HuH-7.5 (cell line): ENCODE results near the gene FXYD6.
"Not testable (repeated sequence)": the region's sequence is repeated elsewhere in the genome, so short reads cannot be mapped to it uniquely, and the experiment has no call there.

Experiments
- DNase-seq: peaks from one replicate; pipeline ENCODE4 v3.0.0; 2011; ENCODE audit warnings: low spot score

Gene FXYD6

GRCh38 chr11:117816151-117816741 is 60.2 kb downstream of the FXYD6 start:
- no peak for DNase-seq

GRCh38 chr11:117815262-117815803 is 61.1 kb downstream of the FXYD6 start:
- DNase-seq: no peak

- no peak for DNase-seq
These were observed 61.6 kb downstream of the FXYD6 start for GRCh38 chr11:117814766-117815261.

GRCh38 chr11:117814204-117814765 is 62.2 kb downstream of the FXYD6 start:
- DNase-seq: no peak

GRCh38 chr11:117810056-117810451 is 66.4 kb downstream of the FXYD6 start:
- not testable (repeated sequence) for DNase-seq

GRCh38 chr11:117809236-117810055 is 67.0 kb downstream of the FXYD6 start:
- peak; percentile 78 for DNase-seq

GRCh38 chr11:117808784-117809183 is 67.7 kb downstream of the FXYD6 start:
- DNase-seq: no peak

- peak; percentile 48 for DNase-seq
These were observed 68.8 kb downstream of the FXYD6 start for GRCh38 chr11:117807482-117808327.

GRCh38 chr11:117806846-117807245 is 69.6 kb downstream of the FXYD6 start:
- DNase-seq: no peak

GRCh38 chr11:117805045-117805444 is 71.4 kb downstream of the FXYD6 start:
- no peak for DNase-seq

GRCh38 chr11:117803896-117804295 is 72.6 kb downstream of the FXYD6 start:
- DNase-seq: no peak

GRCh38 chr11:117799634-117800033 is 76.8 kb downstream of the FXYD6 start:
- no peak for DNase-seq

GRCh38 chr11:117796872-117797529 is 79.5 kb downstream of the FXYD6 start, which contains the start of gene DSCAML1:
TSS of gene DSCAML1 (minus strand) at chr11:117797216. CDS start at chr11:117797079, 137 bp downstream.
- no peak for DNase-seq

- no peak for DNase-seq
These were observed 80.0 kb downstream of the FXYD6 start for GRCh38 chr11:117796456-117796871.

- DNase-seq: no peak
These were observed 80.6 kb downstream of the FXYD6 start for GRCh38 chr11:117795638-117796455.

GRCh38 chr11:117794772-117795629 is 81.5 kb downstream of the FXYD6 start:
- no peak for DNase-seq

- no peak for DNase-seq
These were observed 82.3 kb downstream of the FXYD6 start for GRCh38 chr11:117794135-117794534.

- DNase-seq: no peak
These were observed 82.9 kb downstream of the FXYD6 start for GRCh38 chr11:117793583-117793982.

- no peak for DNase-seq
These were observed 83.5 kb downstream of the FXYD6 start for GRCh38 chr11:117792992-117793391.
